A549 (cell line): ENCODE results near the gene HSPB1. TPM values are rescaled to one million over a fixed set of nuclear protein-coding genes. Genes with fewer than 3 reads are reported as not detected.
"Not testable (repeated sequence)": the region's sequence is repeated elsewhere in the genome, so short reads cannot be mapped to it uniquely, and the experiment has no call there.

ENCODE experiments used
- ATAC-seq, 2 experiments: fragments of 200-7000 bp in 1 of 2; fragments of >200 bp in 1 of 2; cut with Nextera tagmentation in 1 of 2; cut with Tn5 transposase in 1 of 2; 3 replicates each; pipeline versions ENCODE4 v1.8.0 to v1.9.1; 2018 to 2020; ENCODE audit warnings: mild to moderate bottlenecking in 1 of 2, moderate library complexity in 1 of 2
- CTCF ChIA-PET: fragments of 300-600 bp; sonication (Branson Sonifier 250); formaldehyde crosslinking; extraction: SDS; loops from one replicate; lab custom pipeline; 2021; ENCODE audit warnings: antibody characterized with exemption, inconsistent platforms; lab: Yijun Ruan, JAX
- POLR2A ChIA-PET: fragments of 350-600 bp; formaldehyde crosslinking; extraction: SDS; loops from one replicate; lab custom pipeline; 2021; ENCODE audit warnings: antibody characterized with exemption, inconsistent platforms; lab: Yijun Ruan, JAX
- DNase-seq, 2 experiments: peaks; one replicate each; pipeline versions ENCODE4 v3.0.0 to v3.0.0-alpha.2; 2011 to 2016; ENCODE audit warnings: low read depth in 1 of 2, low spot score in 1 of 2
- FAIRE-seq: peaks from 2 replicates; lab custom pipeline; 2011; peaks lifted over from hg19 to GRCh38; lab: Jason Lieb, UNC
- H3K27ac ChIP-seq, 2 experiments: fragments of >200 bp; sonication (Bioruptor Twin); formaldehyde crosslinking; 3 replicates each; pipeline ENCODE4 v1.5.1; 2016 to 2017
- H3K4me1 ChIP-seq: fragments of >200 bp; sonication (Bioruptor Twin); formaldehyde crosslinking; 3 replicates; pipeline ENCODE4 v1.6.1; 2016
- H3K4me2 ChIP-seq: fragments of >200 bp; sonication (Bioruptor Twin); formaldehyde crosslinking; 3 replicates; pipeline ENCODE4 v1.6.1; 2016
- H3K4me3 ChIP-seq: fragments of >200 bp; sonication (Bioruptor Twin); formaldehyde crosslinking; 3 replicates; pipeline ENCODE4 v1.5.1; 2016
- H3K9me3 ChIP-seq: fragments of >200 bp; sonication (Bioruptor Twin); formaldehyde crosslinking; 3 replicates; pipeline ENCODE4 v1.6.1; 2016
- EHF ChIP-seq: fragments of 250-450 bp; sonication (Bioruptor Pico); IDR thresholded peaks from 2 replicates; pipeline ENCODE4 v1.5.0; 2020; ENCODE audit warnings: mild to moderate bottlenecking
- HOXA7 ChIP-seq: fragments of 250-450 bp; sonication (Bioruptor Pico); IDR thresholded peaks from 2 replicates; pipeline ENCODE4 v1.5.0; 2020; ENCODE audit warnings: mild to moderate bottlenecking, moderate library complexity
- KDM1A ChIP-seq: fragments of 200-600 bp; sonication (generic); IDR thresholded peaks from 2 replicates; pipeline ENCODE4 v1.6.1; 2016; ENCODE audit warnings: low read depth, mild to moderate bottlenecking
- MAFK ChIP-seq: fragments of 450-650 bp; IDR thresholded peaks from 2 replicates; pipeline ENCODE4 v1.6.1; 2014; ENCODE audit not compliant: partially characterized antibody
- NPAS2 ChIP-seq: fragments of 250-450 bp; sonication (Bioruptor Pico); IDR thresholded peaks from 2 replicates; pipeline ENCODE4 v1.8.0; 2022; ENCODE audit warnings: mild to moderate bottlenecking, moderate library complexity, borderline replicate concordance
- PHF8 ChIP-seq: fragments of 200-600 bp; sonication (generic); IDR thresholded peaks from 2 replicates; pipeline ENCODE4 v1.6.1; 2016; ENCODE audit warnings: low read depth, mild to moderate bottlenecking, antibody characterized with exemption, moderate library complexity, borderline replicate concordance
- POLR2A ChIP-seq: IDR thresholded peaks from 2 replicates; pipeline ENCODE4 v1.6.1; 2012; ENCODE audit warnings: mild to moderate bottlenecking, low read length
- POLR2AphosphoS2 ChIP-seq: conservative IDR thresholded peaks from 2 replicates; pipeline ENCODE4 v1.6.1; 2012; ENCODE audit warnings: low read length, improper control_type of control experiment, inconsistent platforms
- RCOR1 ChIP-seq: fragments of 150-350 bp; IDR thresholded peaks from 2 replicates; pipeline ENCODE4 v1.6.1; 2014; ENCODE audit warnings: antibody characterized with exemption, low read length, low read depth
- RFX5 ChIP-seq: fragments of 450-650 bp; IDR thresholded peaks from 2 replicates; pipeline ENCODE4 v1.7.1; 2014; ENCODE audit warnings: antibody characterized with exemption, mild to moderate bottlenecking, moderate library complexity
- SMC3 ChIP-seq: fragments of >200 bp; sonication (Bioruptor Twin); formaldehyde crosslinking; IDR thresholded peaks from 3 replicates; pipeline ENCODE4 v1.6.1; 2018; ENCODE audit warnings: inconsistent platforms
- ZNF302 ChIP-seq: fragments of 250-450 bp; sonication (Bioruptor Pico); IDR thresholded peaks from 2 replicates; pipeline ENCODE4 v1.9.0; 2021; ENCODE audit warnings: inconsistent platforms, mild to moderate bottlenecking, moderate library complexity
- WGBS: methylation state at CpG from one replicate; pipeline ENCODE4 v1.1.6; 2017; ENCODE audit errors: missing lambda C conversion rate; 5-methylcytosine and 5-hydroxymethylcytosine counted together
- polyA plus RNA-seq, 4 experiments: library from polyadenylated mRNA; depleted of rRNA in 3 of 4; stranded (reverse); fragments of >200 nt; fragmentation: RNase III in 1 of 4; extraction: RNeasy Plus Mini Kit Qiagen cat#74134 plus additional on column Dnase treatment in 1 of 4; gene quantifications; 2 replicates in 3 of 4; 3 replicates in 1 of 4; pipeline ENCODE4 v1.2.3, GENCODE V29; 2011 to 2017
- TF ChIP-seq, protein P1 (sequence below): fragments of >200 bp; sonication (Bioruptor Twin); formaldehyde crosslinking; IDR thresholded peaks from 3 replicates; pipeline ENCODE4 v1.6.1; 2016
- TF ChIP-seq, protein P2 (sequence below): IDR thresholded peaks from 2 replicates; pipeline ENCODE4 v1.6.1; 2012
- TF ChIP-seq, protein P3 (sequence below): fragments of >200 bp; sonication (Bioruptor Twin); formaldehyde crosslinking; IDR thresholded peaks from 3 replicates; pipeline ENCODE4 v1.5.1; 2016
- TF ChIP-seq, protein P4 (sequence below): fragments of 250-450 bp; sonication (Bioruptor Pico); IDR thresholded peaks from 2 replicates; pipeline ENCODE4 v1.5.0; 2020; ENCODE audit warnings: low read depth, mild to moderate bottlenecking, moderate library complexity
- TF ChIP-seq, protein P5 (sequence below): fragments of 150-350 bp; IDR thresholded peaks from 2 replicates; pipeline ENCODE4 v1.6.1; 2014; ENCODE audit warnings: low read depth, mild to moderate bottlenecking, low read length
- TF ChIP-seq, protein P6 (sequence below): IDR thresholded peaks from 2 replicates; pipeline ENCODE4 v1.6.1; 2012

Gene HSPB1
- polyA plus RNA-seq, 2 of the 4 experiments (the other 2 are of a cell fraction) = 209 to 620 TPM

DNA sequence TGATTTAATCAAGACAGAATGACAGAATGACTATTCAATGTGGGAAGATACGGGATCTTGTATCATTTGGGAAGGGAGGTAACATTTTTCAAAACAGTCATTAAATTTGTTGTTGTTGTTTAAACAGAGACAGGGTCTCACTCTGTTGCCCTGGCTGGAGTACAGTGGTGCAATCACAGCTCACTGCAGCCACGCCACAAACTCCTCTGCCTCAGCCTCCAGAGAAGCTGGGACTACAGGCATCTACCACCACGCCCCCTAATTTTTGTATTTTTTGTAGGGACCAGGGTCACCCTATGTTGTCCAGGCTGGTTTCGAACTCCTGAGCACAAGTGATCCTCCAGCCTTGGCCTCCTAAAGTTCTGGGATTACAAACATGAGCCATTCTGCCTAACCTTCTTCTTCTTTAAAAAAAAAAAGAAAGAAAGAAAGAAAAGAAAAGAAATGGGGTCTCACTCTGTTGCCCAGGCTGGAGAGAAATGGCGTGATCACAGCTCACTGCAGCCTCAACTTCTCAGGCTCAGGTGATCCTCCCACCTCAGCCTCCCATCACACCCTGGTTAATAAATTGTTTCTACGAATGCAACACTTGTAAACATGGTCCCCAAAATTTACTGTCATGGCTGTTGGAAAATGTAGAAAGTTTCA lies 32.0 kb downstream of the HSPB1 start:
- WGBS = 89% methylated on average over 6 of the region's 6 CpGs
- ATAC-seq = no peak
- Histone ChIP-seq H3K4me1 (peaks cover 66% of the 10 kb centered on the region), H3K4me2 (no peak overlapping the region; the same call in 2 of the 3 replicates), H3K27ac (no peak overlapping the region), H3K4me3 (no peak overlapping the region), H3K9me3 (no peaks in the 10 kb centered on the region)
- no peak for DNase-seq
- FAIRE-seq = no peak
- POLR2A ChIA-PET = interaction anchor here (1.5 kb wide), 1 partner anchor 24 kb away, joined by 5 read pairs; the partner anchor contains the start of gene YWHAG
- CTCF ChIA-PET = interaction anchor here (1.2 to 10.1 kb wide), 3 partner anchors 15 to 20 kb away, joined by 4 to 86 read pairs (median 7); no protein-coding TSS in a partner anchor
- TF ChIP-seq SMC3 (no peak), HOXA7 (CRISPR knock-in tag) (no peak), EHF (CRISPR knock-in tag) (no peak), PHF8 (no peak), POLR2AphosphoS2 (no peak), KDM1A (no peak), RCOR1 (no peak), MAFK (no peak), POLR2A (no peak)
- TF ChIP-seq, protein P1, sequence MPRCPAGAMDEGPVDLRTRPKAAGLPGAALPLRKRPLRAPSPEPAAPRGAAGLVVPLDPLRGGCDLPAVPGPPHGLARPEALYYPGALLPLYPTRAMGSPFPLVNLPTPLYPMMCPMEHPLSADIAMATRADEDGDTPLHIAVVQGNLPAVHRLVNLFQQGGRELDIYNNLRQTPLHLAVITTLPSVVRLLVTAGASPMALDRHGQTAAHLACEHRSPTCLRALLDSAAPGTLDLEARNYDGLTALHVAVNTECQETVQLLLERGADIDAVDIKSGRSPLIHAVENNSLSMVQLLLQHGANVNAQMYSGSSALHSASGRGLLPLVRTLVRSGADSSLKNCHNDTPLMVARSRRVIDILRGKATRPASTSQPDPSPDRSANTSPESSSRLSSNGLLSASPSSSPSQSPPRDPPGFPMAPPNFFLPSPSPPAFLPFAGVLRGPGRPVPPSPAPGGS = no peak
- TF ChIP-seq, protein P2, sequence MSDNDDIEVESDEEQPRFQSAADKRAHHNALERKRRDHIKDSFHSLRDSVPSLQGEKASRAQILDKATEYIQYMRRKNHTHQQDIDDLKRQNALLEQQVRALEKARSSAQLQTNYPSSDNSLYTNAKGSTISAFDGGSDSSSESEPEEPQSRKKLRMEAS = no peak
- TF ChIP-seq, protein P3, sequence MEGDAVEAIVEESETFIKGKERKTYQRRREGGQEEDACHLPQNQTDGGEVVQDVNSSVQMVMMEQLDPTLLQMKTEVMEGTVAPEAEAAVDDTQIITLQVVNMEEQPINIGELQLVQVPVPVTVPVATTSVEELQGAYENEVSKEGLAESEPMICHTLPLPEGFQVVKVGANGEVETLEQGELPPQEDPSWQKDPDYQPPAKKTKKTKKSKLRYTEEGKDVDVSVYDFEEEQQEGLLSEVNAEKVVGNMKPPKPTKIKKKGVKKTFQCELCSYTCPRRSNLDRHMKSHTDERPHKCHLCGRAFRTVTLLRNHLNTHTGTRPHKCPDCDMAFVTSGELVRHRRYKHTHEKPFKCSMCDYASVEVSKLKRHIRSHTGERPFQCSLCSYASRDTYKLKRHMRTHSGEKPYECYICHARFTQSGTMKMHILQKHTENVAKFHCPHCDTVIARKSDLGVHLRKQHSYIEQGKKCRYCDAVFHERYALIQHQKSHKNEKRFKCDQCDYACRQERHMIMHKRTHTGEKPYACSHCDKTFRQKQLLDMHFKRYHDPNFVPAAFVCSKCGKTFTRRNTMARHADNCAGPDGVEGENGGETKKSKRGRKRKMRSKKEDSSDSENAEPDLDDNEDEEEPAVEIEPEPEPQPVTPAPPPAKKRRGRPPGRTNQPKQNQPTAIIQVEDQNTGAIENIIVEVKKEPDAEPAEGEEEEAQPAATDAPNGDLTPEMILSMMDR = no peak
- TF ChIP-seq, protein P4, sequence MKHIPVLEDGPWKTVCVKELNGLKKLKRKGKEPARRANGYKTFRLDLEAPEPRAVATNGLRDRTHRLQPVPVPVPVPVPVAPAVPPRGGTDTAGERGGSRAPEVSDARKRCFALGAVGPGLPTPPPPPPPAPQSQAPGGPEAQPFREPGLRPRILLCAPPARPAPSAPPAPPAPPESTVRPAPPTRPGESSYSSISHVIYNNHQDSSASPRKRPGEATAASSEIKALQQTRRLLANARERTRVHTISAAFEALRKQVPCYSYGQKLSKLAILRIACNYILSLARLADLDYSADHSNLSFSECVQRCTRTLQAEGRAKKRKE = no peak
- TF ChIP-seq, protein P5, sequence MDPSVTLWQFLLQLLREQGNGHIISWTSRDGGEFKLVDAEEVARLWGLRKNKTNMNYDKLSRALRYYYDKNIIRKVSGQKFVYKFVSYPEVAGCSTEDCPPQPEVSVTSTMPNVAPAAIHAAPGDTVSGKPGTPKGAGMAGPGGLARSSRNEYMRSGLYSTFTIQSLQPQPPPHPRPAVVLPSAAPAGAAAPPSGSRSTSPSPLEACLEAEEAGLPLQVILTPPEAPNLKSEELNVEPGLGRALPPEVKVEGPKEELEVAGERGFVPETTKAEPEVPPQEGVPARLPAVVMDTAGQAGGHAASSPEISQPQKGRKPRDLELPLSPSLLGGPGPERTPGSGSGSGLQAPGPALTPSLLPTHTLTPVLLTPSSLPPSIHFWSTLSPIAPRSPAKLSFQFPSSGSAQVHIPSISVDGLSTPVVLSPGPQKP = no peak
- TF ChIP-seq, protein P6, sequence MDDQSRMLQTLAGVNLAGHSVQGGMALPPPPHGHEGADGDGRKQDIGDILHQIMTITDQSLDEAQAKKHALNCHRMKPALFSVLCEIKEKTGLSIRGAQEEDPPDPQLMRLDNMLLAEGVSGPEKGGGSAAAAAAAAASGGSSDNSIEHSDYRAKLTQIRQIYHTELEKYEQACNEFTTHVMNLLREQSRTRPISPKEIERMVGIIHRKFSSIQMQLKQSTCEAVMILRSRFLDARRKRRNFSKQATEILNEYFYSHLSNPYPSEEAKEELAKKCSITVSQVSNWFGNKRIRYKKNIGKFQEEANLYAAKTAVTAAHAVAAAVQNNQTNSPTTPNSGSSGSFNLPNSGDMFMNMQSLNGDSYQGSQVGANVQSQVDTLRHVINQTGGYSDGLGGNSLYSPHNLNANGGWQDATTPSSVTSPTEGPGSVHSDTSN = no peak
- TF ChIP-seq, all 56 proteins: peak for 0

DNA sequence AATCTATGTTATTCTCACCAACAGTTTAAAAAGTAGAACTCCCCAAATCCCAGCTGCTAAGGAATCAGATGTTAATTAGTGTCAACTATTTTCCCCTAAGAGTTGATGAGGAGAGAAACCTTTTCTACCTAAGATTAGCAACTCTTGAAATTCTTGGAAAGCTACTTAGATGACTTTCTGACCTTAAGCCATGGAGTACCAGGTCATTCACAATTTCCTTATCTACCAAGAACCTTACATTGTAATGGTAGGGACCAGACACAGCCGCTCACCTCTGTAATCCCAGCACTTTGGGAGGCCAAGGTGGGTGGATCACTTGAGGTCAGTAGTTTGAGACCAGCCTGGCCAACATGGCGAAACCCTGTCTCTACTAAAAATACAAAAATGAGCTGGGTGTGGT lies 32.9 kb downstream of the HSPB1 start:
- H3K4me3 ChIP-seq, DNase-seq, ATAC-seq, FAIRE-seq, H3K27ac ChIP-seq, H3K4me2 ChIP-seq, H3K9me3 ChIP-seq: not testable (repeated sequence)
- CTCF ChIA-PET = interaction anchor here (0.6 to 10.1 kb wide), 4 partner anchors 16 to 59 kb away, joined by 3 to 86 read pairs (median 5); no protein-coding TSS in a partner anchor
- peaks cover 76% of the 10 kb centered on the region for H3K4me1 ChIP-seq
- WGBS = 92% methylated on average over 2 of the region's 2 CpGs
- POLR2A ChIA-PET = interaction anchor here (1.5 kb wide), 1 partner anchor 23 kb away, joined by 5 read pairs; the partner anchor contains the start of gene YWHAG

DNA sequence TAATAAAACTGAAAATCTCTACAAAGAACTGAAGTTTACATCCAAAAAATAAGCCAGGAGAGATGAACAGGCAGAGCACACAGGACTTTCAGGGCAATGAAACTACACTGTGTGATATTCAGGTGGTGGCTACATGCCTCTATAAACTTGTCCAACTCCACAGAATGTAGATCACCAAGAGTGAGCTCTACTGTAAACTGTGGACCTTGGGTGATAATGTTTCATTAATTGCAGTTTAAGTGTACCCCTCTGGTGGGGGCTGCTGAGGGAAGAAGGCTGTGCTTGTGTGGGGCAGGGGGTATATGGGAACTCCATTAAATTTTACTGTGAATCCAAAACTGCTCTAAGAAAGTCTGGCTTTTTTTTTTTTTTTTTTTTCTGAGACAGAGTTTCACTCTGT lies 33.6 kb downstream of the HSPB1 start:
- FAIRE-seq = no peak
- no peaks in the 10 kb centered on the region for H3K9me3 ChIP-seq
- ChIA-PET POLR2A (interaction anchor here (0.7 kb wide), 1 partner anchor 8 kb away, joined by 4 read pairs; no protein-coding TSS in a partner anchor), CTCF (interaction anchor here (1.5 to 10.1 kb wide), 3 partner anchors 10 to 17 kb away, joined by 7 to 86 read pairs (median 7); no protein-coding TSS in a partner anchor)
- DNase-seq = no peak
- TF ChIP-seq ZNF302 (CRISPR knock-in tag) (no peak), NPAS2 (CRISPR knock-in tag) (no peak), RFX5 (no peak), POLR2AphosphoS2 (peak; percentile 64; the same call in 1 of the 2 replicates)
- peaks cover 82% of the 10 kb centered on the region for H3K4me1 ChIP-seq
- H3K27ac ChIP-seq = no peak overlapping the region; a peak in 1 of 6 replicates
- H3K4me3 ChIP-seq = no peak overlapping the region
- ATAC-seq = peak in 1 of 2 experiments; percentile 25; a peak in 2 of 6 replicates
- H3K4me2 ChIP-seq = no peak overlapping the region
